ENCODE data around the gene MTR.
"Not testable (repeated sequence)": the region's sequence is repeated elsewhere in the genome, so short reads cannot be mapped to it uniquely, and the experiment has no call there.

The MTR gene

DNA sequence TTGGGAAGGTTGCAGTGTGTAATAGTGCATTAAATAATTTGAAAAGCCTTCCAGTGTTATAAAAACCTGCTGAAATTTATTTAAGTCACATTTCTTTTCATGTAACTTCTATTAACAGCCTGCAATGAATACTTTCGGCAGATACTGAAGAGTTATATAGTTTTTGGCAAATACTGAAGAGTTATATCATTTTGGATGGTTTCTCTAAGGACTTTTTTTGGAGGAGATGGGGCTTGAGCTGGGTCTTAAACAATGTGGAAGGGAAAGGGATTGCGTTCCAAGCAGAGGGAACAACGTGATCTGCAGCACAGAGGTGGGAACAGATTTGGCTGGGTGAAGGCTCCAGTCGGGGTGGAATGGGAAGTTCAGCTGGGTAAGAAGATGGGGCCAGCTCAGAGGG is 39.8 kb downstream of the MTR start:
- DNase-seq, result no peak

DNA sequence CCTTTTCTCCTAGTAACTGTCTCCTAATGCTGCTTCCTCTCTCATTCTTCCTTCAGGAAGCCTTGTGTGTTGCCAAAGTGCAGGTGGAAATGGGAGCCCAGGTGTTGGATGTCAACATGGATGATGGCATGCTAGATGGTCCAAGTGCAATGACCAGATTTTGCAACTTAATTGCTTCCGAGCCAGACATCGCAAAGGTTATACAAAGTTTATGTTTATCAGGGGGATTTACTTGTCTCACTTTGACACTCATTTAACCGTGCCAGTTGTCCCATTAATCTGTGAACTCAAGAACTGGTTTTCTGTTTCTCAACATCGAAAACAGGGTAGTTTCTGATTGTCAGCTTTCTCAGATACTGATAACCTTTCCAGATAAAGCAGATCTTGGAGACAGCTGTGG is 40.4 kb downstream of the MTR start:
- no peak for DNase-seq

DNA sequence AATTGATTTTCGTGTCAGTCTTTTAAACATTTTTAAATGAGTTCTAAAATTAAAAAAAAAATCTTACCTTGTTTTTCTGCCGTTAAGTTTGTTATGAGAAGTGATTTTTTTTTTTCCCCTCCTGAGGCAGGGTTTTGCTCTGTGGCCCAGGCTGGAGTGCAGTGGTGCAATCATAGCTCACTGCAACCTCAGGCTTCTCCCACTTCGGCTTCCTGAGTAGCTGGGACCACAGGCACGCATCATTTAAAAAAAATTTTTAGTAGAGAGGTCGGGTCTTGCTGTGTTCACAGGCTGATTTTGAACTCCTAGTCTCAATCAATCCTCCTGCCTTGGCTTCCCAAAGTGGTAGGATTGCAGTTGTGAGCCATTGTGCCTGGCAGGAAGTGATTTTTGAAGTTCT is 41.1 kb downstream of the MTR start:
- DNase-seq, result no peak

DNA sequence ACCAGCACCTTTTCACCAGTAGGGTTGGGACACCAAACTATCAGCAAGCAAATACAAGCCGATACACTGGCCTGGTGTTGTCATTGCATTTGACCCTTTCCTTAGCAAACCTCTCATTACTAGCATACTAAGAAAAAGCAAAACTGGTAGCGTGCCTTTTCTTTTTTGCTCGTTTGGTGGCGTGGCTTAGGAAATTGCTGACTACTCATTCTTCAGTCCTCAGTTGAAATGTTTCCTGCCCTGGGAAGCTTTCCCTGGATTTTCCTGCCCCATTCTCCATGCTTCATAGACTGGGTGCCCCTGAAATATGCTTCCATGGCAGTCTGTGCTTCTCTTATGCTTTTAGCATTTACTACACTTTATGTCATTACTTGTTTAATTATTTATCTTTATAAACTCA is 42.0 kb downstream of the MTR start:
- no peak for DNase-seq

DNA sequence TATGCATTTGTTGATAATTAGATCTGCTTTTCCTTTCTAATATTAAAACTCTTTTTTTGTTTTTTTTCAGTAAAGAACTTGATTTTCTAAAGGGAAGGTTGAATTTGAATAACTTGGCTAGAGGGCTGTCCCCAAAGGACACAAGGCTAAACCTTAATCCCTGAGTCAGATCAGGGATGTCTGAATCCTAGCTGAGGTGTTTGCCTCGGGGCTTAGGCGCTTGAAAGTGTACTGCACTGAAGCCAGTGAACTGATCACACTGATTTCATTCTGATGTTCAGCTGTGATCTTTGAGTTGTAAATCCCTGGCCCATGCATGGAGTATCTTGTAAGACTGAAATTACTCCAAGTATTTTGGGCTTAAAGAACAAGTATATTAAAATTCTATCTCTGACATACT is 42.8 kb downstream of the MTR start:
- no peak for DNase-seq

DNA sequence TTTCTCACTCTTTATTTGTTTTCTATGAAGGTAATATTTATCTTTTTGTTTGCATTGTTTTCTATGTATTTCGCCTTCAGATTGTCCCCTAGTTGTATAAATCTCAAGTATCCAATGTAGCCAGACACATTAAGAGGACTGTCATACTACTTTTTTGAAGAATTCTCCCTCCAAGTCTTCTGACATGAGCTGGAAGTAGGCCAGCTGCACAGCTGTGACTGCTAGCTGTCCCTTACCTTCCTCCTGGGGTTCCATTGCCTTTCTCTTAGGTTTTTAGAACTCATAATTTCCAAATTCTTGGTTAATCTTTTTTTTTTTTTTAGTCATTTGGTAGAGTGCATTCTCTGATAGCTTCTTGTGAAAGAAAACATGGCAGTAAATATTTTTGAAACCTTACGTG is 46.2 kb downstream of the MTR start:
- DNase-seq, result no peak

DNA sequence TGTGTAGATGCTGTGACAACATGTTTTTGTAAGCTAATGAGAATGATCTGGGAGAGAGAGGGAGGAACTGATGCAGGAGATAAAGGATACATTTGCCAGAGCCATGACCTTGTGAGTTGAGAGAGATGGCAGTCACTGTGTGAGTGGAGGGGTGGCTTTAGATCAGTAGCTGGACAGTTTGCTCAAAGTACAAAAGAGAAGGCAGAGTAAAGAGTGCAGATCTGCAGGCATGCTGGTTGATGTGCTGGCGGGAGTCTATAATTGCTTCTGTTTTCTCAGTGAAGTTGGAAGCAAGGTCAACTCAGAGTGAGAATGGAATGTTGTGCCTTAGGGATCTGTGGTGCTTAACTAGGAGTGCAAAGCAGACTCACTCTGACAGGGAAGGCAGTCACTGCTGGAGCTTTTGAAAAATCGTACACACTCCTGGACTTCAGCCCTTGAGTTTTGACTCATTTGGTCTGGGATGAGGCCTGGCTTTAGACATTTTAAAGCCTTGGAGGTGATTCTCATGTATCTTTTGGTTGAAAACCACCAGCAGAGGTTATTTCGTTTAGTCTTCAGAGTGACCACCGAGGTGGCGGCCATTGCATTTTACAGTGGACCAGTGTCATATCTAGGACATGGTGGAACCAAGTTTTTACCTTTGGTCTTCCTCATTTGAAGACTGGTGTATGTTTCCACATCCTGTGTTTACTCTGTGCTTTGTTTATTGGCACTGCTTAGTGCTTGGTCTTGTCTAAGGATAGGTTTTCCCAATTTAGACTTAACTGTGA is 49.6 kb downstream of the MTR start:
- DNase-seq, result no peak

DNA sequence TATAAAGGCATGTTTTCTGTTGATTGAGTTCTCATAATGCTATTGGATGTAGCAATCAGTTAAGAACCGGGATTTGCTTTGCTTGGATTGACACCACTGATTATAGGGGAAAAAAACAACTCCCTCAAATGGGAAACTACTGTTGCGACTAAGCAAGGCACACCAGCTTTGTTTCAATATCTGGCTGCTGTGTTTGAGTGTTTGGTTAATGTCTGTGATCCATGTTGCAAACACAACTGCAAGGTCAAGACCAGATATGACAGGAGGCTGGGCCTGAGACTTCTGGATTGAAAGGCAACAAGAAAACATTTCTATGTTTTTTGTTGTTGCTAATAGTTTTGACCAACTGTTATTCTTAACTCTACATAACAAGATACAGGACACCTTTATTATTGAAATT is 50.7 kb downstream of the MTR start:
- no peak for DNase-seq

DNA sequence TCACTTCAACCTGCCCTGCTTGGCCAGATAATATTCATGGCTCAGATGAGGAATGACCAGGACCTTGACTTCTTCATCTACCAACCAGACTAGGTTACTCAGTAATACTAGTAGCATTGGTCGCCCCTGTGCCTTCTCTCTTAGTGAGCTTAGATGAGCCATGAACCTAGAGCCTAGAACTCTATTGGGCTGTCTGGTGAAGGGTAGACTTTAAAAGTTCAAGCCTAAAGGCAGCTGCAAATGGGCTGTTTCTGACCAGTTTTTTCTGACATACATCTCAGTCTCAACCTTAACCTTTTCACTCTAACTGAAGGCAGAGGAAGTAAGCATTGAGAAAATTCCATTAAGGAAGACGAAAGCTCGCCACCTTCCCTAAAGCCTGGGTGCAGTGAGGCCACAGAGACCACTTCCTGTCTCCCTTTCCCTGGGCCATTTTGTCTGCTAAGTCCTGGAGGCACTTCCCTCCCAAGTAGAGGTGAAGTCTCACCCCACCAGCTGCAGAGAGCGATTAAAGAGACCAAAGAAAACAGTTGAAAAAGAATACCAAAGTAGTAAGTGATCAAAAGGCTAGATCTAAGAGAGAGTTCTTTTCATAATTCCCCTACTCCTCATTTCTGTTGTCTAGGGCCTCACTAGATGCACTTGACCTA is 53.3 kb downstream of the MTR start:
- DNase-seq, result no peak

DNA sequence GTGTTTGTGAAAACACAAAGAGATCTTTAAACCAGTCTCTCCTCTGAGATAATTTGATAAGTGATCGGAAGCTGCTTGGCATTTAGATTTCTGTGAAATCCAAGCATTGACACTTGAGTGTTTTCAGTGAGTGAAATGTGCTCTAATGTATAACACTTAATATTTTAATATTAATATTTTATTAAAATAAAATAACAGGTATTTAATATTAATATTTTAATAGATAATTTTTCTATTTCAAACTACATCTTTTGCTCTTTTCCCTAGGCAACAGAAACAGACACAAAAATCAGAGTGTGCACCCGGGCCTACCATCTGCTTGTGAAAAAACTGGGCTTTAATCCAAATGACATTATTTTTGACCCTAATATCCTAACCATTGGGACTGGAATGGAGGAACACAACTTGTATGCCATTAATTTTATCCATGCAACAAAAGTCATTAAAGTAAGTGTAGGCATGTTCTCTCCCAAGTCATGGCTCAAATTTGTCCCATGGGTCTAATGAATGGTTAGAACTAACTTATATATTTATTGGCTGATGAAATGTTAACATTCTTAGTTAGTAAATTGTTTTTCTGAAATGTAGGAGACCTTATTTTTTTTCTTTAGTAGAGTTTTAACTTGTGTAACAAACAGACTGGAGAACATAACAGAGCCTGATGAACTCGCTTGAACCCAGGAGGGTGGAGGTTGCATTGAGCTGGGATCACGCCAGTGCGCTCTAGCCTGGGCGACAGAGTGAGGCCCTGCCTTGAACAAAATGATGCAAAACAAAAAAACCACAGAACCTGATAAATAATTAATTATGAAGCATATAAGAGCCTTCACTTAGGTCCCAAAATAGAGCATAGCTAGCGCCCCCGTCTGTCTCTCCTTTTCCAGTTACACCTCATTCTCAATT is 55.2 kb downstream of the MTR start:
- no peak for DNase-seq

DNA sequence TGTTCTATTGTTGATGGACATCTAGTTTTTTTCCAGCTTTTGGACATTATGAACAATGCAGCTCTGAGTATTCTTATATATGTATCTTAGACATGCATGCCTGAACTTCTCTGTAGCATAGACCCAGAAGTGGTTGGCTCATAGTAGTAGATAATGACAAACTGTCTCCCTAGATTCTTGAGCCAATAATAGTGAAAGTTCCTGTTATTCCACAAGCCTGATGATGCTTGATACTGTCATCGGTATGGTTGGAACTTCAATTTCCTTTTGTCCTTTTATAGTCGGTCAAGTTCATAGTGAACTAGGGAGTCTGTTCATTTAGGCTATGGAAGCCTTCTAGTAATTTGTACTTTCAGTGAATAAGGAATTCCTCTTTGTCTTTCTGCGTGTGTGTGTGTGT is 56.8 kb downstream of the MTR start:
- DNase-seq, result no peak

DNA sequence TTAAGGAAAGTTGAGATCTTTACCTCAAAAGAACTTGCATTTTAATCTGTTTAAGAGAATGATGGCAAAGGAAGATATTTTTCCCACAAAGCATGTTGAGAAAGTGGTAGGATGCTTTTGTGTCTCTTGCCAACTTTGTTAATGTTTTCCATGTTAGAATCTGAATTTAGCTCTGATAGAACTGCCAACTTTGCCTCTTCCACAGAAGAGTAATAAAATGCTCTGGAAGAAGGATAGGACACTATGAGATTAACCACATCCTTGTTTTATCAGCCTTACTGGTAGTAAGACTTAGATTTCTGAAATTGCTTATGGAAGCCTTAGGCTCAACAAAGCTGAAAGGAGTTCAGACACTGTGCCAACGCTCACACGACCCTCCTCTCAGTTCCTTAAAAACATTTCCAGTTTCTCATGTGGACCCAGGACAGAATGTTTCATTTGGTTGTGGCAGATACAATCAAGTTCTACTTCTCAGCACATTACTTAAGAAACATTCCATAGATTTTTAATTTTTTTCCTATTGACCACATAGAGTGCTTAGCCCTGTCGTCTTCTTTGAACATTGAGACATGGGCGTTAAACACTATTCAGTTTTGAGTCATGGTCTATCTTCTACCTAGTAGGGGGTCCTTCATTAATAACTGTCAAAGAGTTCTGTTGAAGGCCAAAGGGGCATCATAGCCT is 59.0 kb downstream of the MTR start:
- DNase-seq, result no peak

DNA sequence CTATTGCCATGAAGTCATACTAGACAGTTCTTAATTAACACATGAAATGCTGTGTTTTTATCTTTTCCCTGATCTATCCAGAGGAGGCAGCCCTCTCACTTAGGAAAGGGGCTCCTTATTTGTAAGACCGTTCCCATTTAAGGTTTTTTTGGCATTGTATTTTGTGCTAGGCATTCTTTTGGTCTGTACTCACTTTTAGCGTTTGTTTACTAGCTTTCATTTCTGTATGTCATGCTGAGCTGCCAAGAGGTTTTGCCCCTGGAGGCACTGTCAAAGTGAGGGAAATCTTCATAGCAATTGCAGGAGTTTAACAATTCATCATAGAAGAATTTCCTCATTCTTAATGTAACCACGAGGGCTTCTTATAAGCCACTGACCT is 59.5 kb downstream of the MTR start:
- no peak for DNase-seq

DNA sequence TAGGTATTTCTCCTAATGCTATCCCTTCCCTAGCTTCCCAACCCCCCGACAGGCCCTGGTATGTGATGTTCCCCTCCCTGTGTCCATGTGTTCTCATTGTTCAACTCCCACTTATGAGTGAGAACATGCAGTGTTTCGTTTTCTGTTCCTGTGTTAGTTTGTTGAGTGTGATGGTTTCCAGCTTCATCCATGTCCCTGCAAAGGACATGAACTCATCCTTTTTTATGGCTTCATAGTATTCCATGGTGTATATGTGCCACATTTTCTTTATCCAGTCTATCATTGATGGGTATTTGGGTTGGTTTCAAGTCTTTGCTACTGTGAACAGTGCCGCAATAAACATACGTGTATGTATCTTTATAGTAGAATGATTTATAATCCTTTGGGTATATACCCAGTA is 61.6 kb downstream of the MTR start:
- not testable (repeated sequence) for DNase-seq

DNA sequence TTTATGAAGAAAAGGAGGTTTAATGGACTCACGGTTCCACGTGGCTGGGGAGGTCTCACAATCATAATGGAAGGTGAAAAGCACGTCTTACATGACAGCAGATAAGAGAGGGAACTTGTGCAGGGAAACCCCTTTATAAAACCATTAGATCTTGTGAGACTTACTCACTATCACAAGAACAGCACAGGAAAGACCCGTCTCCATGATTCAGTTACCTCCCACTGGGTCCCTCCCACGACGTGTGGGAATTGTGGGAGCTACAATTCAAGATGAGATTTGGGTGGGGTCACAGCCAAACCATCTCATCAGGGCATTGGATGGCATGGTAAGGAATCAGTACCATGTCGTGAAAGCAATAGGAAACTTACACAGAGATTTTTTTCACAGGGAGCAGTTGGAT is 63.1 kb downstream of the MTR start:
- no peak for DNase-seq

DNA sequence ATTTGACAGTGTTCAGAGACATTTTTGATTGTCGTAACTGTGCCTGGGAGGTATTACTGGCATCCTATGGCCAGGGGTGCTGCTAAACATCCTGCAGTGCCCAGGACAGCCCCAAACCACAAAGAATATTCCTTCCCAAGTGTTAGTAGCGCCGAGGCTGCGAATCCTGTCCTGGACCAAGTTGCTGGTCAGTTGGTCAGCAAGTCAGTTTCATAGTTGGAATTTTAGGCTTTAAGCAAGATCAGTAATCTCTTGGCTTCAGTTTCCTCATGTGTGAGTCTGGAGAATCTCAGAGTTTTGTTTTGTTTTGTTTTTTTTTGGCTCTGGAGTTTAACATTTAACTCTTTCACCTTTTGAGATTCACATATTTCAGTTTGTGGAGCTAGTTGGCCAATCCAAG is 65.0 kb downstream of the MTR start:
- DNase-seq, result no peak

DNA sequence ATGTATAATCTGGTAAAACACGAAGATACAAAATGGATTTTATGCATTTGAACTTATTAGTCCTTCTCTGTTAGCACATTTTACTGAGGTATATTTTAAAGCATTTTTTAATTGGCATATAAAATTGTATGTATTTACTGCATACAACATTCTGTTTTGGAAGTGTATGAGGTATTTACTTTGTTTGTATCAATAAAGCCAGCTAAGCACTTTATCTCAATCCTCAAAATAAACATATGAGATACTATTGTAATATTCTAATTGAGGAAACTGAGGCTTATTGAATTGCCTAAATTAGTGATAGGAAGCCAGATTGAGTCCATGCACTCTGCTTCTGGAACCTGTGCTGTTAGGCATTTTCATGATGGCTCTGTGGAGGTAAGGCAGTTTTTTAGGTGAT is 65.6 kb downstream of the MTR start:
- DNase-seq, result no peak

DNA sequence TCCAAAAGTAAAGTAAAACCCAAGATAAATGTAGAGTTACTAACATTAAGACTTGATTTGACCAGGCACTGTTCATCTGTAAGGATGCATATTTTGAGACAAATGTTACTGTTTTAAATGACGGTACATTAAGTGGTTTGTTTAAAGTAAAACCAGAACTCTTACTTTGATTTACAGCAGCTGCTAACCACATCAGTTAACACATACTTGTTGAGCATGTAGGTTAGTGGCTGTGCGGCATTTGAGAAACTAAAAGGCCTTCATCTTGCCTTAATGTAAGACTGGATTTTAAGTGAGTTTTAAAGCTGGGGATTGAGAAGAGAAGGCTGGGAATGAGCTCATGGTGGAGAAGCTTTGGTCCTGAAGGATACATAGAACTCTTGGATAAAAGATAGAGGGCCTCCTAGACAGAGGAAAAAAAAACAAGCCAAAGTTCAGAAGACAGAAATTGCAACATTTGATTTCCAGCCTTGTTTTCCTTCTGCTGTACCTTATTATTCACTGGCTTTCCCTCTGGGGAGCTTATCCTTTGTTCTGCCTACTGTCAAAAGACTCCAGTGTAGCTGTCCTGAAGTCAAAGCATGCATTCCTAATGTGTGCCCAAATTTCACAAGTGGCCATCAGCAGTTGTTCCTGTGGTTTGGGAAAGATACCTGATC is 66.6 kb downstream of the MTR start:
- no peak for DNase-seq

DNA sequence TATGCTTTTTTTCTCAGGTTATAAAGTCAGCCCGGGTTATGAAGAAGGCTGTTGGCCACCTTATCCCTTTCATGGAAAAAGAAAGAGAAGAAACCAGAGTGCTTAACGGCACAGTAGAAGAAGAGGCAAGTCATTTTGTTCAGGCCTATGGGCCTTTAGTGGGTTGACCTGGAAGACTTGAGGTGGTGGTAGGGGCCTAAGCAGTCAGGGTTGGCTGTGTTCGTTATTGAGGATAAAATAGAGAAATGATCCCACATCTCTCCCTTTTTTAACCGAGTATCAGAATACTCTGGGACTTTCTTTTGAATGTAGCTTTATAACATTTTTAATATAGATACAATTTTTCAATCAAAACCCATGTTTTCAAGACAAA is 67.1 kb downstream of the MTR start:
- DNase-seq, result no peak

DNA sequence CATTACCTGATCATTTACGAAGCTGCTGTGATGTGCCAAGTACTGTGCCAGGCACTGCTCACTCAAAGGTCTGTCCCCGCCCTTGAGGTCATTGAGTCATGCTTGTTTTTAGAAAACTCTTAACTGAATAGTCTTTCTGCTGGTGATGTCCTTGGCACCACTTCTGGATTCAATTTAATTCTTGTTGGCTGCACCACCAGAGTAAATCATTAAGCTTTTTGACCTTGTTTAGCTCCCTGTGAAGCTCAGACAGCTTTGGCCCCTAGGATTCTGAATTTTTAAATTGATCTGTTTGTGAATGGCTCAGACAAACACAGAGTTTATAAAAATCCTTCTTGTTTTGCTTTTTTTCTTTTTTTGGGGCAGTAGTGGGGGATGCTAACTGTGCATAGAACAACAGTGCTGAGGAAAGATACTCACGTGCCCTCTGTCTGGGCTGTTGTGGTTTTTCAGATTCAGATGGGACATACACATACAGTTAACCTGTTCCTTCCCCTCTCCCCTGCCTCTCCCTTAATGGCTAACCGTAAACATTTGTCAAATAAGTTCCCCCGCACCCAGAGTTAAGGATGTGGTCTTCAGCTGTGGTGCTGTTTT is 67.6 kb downstream of the MTR start:
- no peak for DNase-seq

DNA sequence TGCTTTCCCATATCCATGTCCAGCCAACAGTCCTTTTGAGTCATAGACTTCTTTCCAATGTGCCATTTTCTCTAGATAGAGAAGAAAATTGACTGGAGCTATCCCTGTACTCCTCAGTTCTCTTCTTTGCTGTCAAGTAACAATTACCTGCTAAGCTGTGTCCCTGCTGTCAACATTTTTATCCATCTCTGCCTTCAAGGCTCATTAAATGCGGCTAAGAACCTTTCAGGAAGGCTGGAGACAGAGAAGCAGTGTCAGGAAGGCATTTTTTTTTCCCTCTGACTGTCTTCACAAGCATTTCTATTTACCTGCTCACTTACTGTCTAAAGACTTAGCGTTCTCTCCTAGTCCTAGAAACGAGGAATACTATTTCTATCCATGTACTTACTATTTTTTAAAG is 69.1 kb downstream of the MTR start:
- no peak for DNase-seq

Data from activated CD4-positive, alpha-beta T cell treated with anti-CD3 and anti-CD28 coated beads for 4 hours (primary cell).